CD4-positive, alpha-beta memory T cell (primary cell): Measurements from ENCODE around the gene COBL. TPM values are rescaled to one million over a fixed set of nuclear protein-coding genes. Genes with fewer than 3 reads are reported as not detected.

Source experiments
- CTCF ChIA-PET: fragments of 350-600 bp; sonication (Branson Sonifier 250); formaldehyde crosslinking; loops from one replicate; lab custom pipeline; 2021; ENCODE audit warnings: inconsistent platforms; ENCODE audit not compliant: partially characterized antibody; lab: Charles Lee
- POLR2A ChIA-PET: fragments of 350-600 bp; sonication (Branson Sonifier 250); formaldehyde crosslinking; loops from one replicate; lab custom pipeline; 2021; ENCODE audit not compliant: partially characterized antibody; lab: Charles Lee
- DNase-seq, 5 donors: peaks; one replicate each; pipeline versions ENCODE4 v3.0.0 to v3.0.0-alpha.2; 2020 to 2022; ENCODE audit warnings: mixed read lengths in 1 of 5
- H3K27ac ChIP-seq: one replicate; pipeline ENCODE4 v1.7.0; 2013; ENCODE audit warnings: low read depth, low read length
- H3K27me3 ChIP-seq: 2 replicates; pipeline ENCODE4 v1.7.0; 2013; ENCODE audit warnings: mild to moderate bottlenecking, low read length, moderate library complexity; ENCODE audit not compliant: insufficient read depth
- H3K36me3 ChIP-seq: 2 replicates; pipeline ENCODE4 v1.7.0; 2013; ENCODE audit warnings: mild to moderate bottlenecking, low read length, moderate library complexity; ENCODE audit not compliant: insufficient read depth
- H3K4me1 ChIP-seq: 2 replicates; pipeline ENCODE4 v1.7.0; 2013; ENCODE audit warnings: mild to moderate bottlenecking, low read length, moderate library complexity; ENCODE audit not compliant: insufficient read depth
- H3K4me3 ChIP-seq, 2 donors: one replicate each; pipeline ENCODE4 v1.7.0; 2013; ENCODE audit warnings: low read length in 2 of 2, mild to moderate bottlenecking in 1 of 2
- H3K9me3 ChIP-seq, 2 donors: one replicate each; pipeline ENCODE4 v1.7.0; 2013; ENCODE audit warnings: low read length in 2 of 2, control low read depth in 1 of 2; ENCODE audit not compliant: control insufficient read depth in 1 of 2
- H3K27ac Mint-ChIP-seq, 7 donors: one replicate each; pipeline ENCODE4 v1.8.0; 2020 to 2021; ENCODE audit warnings: mixed read lengths in 7 of 7, mild to moderate bottlenecking in 6 of 7, inconsistent platforms in 3 of 7, moderate library complexity in 3 of 7
- H3K27me3 Mint-ChIP-seq, 2 donors: one replicate each; pipeline ENCODE4 v1.8.0; 2020 to 2021; ENCODE audit warnings: mixed read lengths in 2 of 2
- H3K36me3 Mint-ChIP-seq, 2 donors: one replicate each; pipeline ENCODE4 v1.8.0; 2020 to 2021; ENCODE audit warnings: mixed read lengths in 2 of 2, inconsistent platforms in 1 of 2, mild to moderate bottlenecking in 1 of 2
- H3K4me1 Mint-ChIP-seq, 4 donors: one replicate each; pipeline ENCODE4 v1.8.0; 2020 to 2021; ENCODE audit warnings: mixed read lengths in 4 of 4, mild to moderate bottlenecking in 1 of 4
- H3K4me3 Mint-ChIP-seq, 8 donors: one replicate each; pipeline ENCODE4 v1.8.0; 2020 to 2021; ENCODE audit warnings: mixed read lengths in 8 of 8, mild to moderate bottlenecking in 7 of 8, moderate library complexity in 6 of 8, inconsistent platforms in 3 of 8
- H3K9me3 Mint-ChIP-seq, 8 donors: one replicate each; pipeline ENCODE4 v1.8.0; 2020 to 2021; ENCODE audit warnings: mixed read lengths in 8 of 8, mild to moderate bottlenecking in 5 of 8, inconsistent platforms in 3 of 8, moderate library complexity in 1 of 8
- intact Hi-C: fragments of 100-400 bp; cut with micrococcal nuclease; formaldehyde crosslinking; loops from one replicate; pipeline ENCODE4 v1.15.1; 2023
- polyA plus RNA-seq, 2 donors: library from polyadenylated mRNA; unstranded; fragments of 300-500 nt; fragmentation: Illumina TruSeq; gene quantifications; one replicate each; pipeline ENCODE4 v1.2.3, GENCODE V29; 2021
- total RNA-seq, 2 experiments: library from RNA; stranded (reverse); gene quantifications; one replicate each; pipeline ENCODE4 v1.2.3, GENCODE V29; 2021

COBL gene
- total and polyA plus RNA-seq, 4 experiments from 2014 or later, result not detected

DNA sequence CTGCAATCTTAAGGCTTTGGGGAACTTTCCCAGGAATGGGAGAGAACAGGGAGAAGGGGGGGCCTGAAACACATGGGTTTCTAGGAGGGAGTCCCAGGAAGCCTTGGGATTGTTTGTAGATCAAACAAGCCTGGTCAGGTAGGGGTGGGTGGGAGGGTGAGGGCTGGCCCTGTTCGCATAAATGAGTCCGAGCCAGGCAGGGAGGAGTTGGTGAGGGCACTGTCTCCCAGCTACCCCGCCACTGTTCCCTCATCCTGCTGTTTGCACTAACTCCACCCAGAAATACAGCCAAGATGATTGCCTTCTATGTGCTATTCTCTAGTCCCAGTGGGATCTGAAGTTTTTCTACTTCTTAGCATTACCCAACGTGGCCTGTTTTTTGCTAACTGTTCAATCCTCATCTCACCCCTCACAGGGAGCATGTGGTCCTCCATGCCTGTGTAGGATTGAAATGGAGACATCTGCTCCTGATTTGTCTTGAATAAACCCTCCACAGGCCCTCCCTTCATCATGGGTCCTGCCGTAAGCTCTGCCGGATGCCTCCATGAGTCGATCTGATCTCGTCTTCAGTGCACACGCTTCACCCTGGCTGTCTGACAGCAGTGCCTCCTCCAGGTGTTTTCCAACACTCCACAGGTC is 257.0 kb downstream of the COBL start:
- H3K27me3 Mint-ChIP-seq, result peaks cover 0 to 4% of the 10 kb centered on the region in 2 donors
- POLR2A ChIA-PET, result no interaction called here
- Histone ChIP-seq H3K4me3 (no peak overlapping the region), H3K27ac (no peak overlapping the region), H3K4me1 (no peaks in the 10 kb centered on the region), H3K36me3 (no peaks in the 10 kb centered on the region), H3K27me3 (no peaks in the 10 kb centered on the region), H3K9me3 (no peaks in the 10 kb centered on the region)
- H3K27ac Mint-ChIP-seq, result no peak overlapping the region
- no peaks in the 10 kb centered on the region for H3K36me3 Mint-ChIP-seq
- no peaks in the 10 kb centered on the region for H3K9me3 Mint-ChIP-seq
- CTCF ChIA-PET, result no interaction called here
- no peak overlapping the region for H3K4me3 Mint-ChIP-seq
- intact Hi-C loops, result loop anchor here (1.0 to 10.0 kb wide), 2 partner anchors 82 to 445 kb away; no protein-coding TSS in a partner anchor
- DNase-seq, result no peak
- H3K4me1 Mint-ChIP-seq, result no peaks in the 10 kb centered on the region

DNA sequence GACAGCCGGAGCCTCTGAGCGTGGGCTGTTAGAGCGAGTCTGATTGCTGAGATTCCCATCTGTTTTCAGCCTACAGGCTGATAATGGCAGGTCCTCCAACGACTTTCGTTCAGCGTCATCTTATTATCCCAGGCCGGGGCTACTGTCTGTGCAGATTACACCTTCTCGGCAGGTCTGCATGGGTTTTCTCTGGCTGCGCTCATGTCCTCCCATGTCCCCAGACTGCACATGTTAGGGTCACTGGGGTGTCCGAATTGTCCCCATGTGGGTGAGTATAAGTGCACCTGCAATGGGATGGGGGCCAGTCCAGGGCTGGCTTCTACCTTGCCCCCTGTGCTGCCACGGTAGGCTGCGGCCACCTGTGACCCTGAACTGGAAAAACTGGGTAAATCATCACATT is 257.8 kb downstream of the COBL start:
- H3K4me1 ChIP-seq, result no peaks in the 10 kb centered on the region
- H3K36me3 ChIP-seq, result no peaks in the 10 kb centered on the region
- no peak overlapping the region for H3K4me3 ChIP-seq
- no peaks in the 10 kb centered on the region for H3K36me3 Mint-ChIP-seq
- no peak overlapping the region for H3K27ac Mint-ChIP-seq
- CTCF ChIA-PET, result no interaction called here
- POLR2A ChIA-PET, result no interaction called here
- no peaks in the 10 kb centered on the region for H3K9me3 ChIP-seq
- DNase-seq, result no peak
- no peaks in the 10 kb centered on the region for H3K27me3 ChIP-seq
- H3K4me3 Mint-ChIP-seq, result no peak overlapping the region
- no peaks in the 10 kb centered on the region for H3K4me1 Mint-ChIP-seq
- no peaks in the 10 kb centered on the region for H3K9me3 Mint-ChIP-seq
- intact Hi-C loops, result no loop called here
- no peak overlapping the region for H3K27ac ChIP-seq
- H3K27me3 Mint-ChIP-seq, result peaks cover 0 to 4% of the 10 kb centered on the region in 2 donors

DNA sequence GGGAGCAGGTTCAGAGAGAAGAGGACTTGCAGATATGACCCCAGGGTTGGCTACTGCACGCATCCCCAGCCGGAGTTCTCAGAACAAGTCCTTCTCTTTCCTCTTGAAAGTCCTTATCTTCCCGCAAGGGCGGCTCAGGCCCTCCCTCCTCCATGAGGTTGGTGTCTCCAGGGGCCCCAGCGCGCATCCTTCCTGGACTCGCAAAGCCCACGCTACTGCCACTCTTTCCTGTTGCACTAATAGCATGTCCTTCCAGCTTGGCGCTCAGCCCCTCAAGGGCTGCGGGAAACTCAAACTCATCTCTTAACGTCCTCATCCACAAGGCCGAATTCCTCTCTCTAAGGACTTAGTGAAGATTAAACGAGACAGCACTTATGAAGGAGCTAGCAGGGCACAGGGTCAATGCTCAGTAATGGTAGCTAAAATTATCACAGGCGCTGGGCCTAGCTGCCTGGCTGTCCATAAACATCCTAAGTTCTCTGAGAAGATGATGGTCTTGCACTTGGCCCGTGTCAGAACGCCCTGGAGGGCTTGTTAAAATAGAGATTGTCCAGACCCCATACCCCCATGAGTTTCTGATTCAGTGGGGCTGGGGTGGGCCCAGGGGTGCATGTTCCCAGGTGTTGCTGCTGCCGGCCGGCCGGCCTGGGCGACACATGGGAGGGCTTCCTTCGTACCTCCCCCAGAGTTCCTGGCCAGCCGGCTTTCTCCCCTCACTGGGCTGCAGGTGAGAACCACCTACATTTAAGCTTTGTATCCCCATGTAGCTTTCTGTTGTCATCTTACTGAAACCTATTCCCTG is 261.4 kb downstream of the COBL start:
- H3K27ac ChIP-seq, result no peak overlapping the region
- Mint-ChIP-seq H3K4me1 (no peaks in the 10 kb centered on the region), H3K9me3 (no peaks in the 10 kb centered on the region), H3K4me3 (no peak overlapping the region), H3K27me3 (peaks cover 2 to 4% of the 10 kb centered on the region in 2 donors), H3K27ac (no peak overlapping the region), H3K36me3 (no peaks in the 10 kb centered on the region)
- ChIA-PET CTCF (no interaction called here), POLR2A (no interaction called here)
- H3K9me3 ChIP-seq, result no peaks in the 10 kb centered on the region
- H3K36me3 ChIP-seq, result no peaks in the 10 kb centered on the region
- DNase-seq, result no peak
- H3K4me1 ChIP-seq, result no peaks in the 10 kb centered on the region
- intact Hi-C loops, result no loop called here
- no peak overlapping the region for H3K4me3 ChIP-seq
- no peaks in the 10 kb centered on the region for H3K27me3 ChIP-seq

DNA sequence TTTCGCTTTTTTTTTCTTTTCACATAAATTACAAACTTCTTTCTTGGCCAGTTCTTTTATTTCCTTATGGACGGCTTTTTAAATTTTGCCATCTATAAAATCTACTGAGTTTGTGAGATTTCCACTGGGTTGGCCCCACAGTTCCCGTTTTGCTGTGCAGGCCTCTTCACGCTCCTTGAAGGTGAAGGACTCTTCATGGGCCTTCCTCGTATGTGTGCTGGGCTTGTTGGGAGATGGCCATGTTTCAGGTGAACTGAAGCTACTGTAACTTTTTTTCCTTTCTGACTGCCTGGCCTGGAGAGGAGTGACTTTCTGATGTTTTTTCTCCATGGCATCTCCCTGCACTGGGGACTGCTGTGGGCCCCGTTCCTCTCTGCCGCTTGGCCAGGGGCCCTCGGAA is 262.4 kb downstream of the COBL start:
- no peak overlapping the region for H3K27ac ChIP-seq
- H3K36me3 ChIP-seq, result no peaks in the 10 kb centered on the region
- Mint-ChIP-seq H3K27ac (no peak overlapping the region), H3K4me1 (no peaks in the 10 kb centered on the region), H3K27me3 (peaks cover under 1 to 2% of the 10 kb centered on the region in 2 donors), H3K36me3 (no peaks in the 10 kb centered on the region), H3K9me3 (no peaks in the 10 kb centered on the region), H3K4me3 (no peak overlapping the region)
- CTCF ChIA-PET, result no interaction called here
- POLR2A ChIA-PET, result no interaction called here
- H3K9me3 ChIP-seq, result no peaks in the 10 kb centered on the region
- H3K27me3 ChIP-seq, result no peaks in the 10 kb centered on the region
- no peak overlapping the region for H3K4me3 ChIP-seq
- no peak for DNase-seq
- intact Hi-C loops, result no loop called here
- no peaks in the 10 kb centered on the region for H3K4me1 ChIP-seq

DNA sequence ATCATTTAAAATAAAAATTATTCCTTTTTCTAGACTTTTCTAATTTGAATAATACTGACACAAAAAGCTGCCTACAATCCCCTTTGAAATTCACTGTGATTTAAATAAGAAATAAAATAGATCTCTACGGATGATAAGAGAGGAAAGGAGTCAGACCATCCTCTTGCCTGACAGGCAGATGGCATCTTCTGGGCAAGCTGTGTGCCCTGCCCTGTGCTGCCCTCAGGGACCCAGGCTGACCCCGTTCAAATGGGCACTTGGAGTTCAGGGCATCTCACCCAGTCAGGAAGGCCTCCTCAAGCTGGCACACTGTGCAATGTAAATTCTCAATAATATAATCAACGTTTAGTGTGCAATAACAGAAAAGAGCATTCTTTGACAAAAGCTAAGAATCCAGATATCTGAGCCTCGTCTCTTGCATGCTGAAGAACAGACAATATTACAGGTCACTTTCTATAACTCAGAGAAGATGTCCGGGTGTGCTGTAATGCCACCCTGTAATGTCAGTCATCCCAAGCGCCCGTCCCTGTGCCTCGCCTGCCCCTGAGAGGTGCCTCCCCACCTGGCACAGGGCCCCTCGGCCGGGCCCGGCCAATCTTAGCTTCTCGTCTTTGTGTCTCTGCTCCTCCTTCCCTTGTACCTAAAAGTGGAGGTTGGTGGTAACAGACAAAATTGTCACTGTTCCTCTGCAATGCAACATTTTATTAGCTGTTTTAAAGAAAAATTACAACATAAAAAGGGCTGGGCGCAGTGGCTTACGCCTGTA is 263.3 kb downstream of the COBL start:
- Histone ChIP-seq H3K4me1 (no peaks in the 10 kb centered on the region), H3K36me3 (no peaks in the 10 kb centered on the region), H3K4me3 (no peak overlapping the region), H3K27me3 (no peaks in the 10 kb centered on the region), H3K27ac (no peak overlapping the region), H3K9me3 (no peaks in the 10 kb centered on the region)
- no peaks in the 10 kb centered on the region for H3K9me3 Mint-ChIP-seq
- no peak for DNase-seq
- ChIA-PET POLR2A (no interaction called here), CTCF (no interaction called here)
- peaks cover 0 to 2% of the 10 kb centered on the region in 2 donors for H3K27me3 Mint-ChIP-seq
- H3K36me3 Mint-ChIP-seq, result no peaks in the 10 kb centered on the region
- H3K4me3 Mint-ChIP-seq, result no peak overlapping the region
- no peaks in the 10 kb centered on the region for H3K4me1 Mint-ChIP-seq
- intact Hi-C loops, result no loop called here
- no peak overlapping the region for H3K27ac Mint-ChIP-seq

DNA sequence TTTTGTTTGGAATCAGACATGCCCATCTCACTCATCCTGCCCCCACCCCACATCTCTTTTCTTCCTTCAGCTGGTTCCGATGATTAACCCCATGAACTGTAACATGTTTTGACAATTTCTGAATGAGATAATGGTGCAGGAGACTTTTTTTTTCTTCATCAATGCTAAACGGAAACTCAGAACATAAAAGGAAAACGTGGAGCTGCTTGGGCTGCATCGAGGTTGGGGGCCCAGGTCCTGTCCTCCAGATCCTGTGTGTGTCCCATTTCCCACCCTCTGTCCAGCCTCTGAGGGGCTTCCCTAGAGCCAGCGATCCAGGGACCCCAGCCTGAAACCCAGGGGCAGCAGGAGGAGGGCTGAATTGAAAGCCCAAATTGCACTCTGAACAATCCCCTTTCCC is 270.1 kb downstream of the COBL start:
- Histone ChIP-seq H3K4me3 (no peak overlapping the region), H3K4me1 (no peaks in the 10 kb centered on the region), H3K27ac (no peak overlapping the region), H3K9me3 (no peaks in the 10 kb centered on the region), H3K36me3 (no peaks in the 10 kb centered on the region), H3K27me3 (no peaks in the 10 kb centered on the region)
- intact Hi-C loops, result no loop called here
- ChIA-PET CTCF (no interaction called here), POLR2A (no interaction called here)
- H3K4me1 Mint-ChIP-seq, result no peaks in the 10 kb centered on the region
- no peak overlapping the region for H3K27ac Mint-ChIP-seq
- no peak overlapping the region for H3K4me3 Mint-ChIP-seq
- DNase-seq, result no peak
- peaks cover 1 to 4% of the 10 kb centered on the region in 2 donors for H3K27me3 Mint-ChIP-seq
- no peaks in the 10 kb centered on the region for H3K9me3 Mint-ChIP-seq
- no peaks in the 10 kb centered on the region for H3K36me3 Mint-ChIP-seq

DNA sequence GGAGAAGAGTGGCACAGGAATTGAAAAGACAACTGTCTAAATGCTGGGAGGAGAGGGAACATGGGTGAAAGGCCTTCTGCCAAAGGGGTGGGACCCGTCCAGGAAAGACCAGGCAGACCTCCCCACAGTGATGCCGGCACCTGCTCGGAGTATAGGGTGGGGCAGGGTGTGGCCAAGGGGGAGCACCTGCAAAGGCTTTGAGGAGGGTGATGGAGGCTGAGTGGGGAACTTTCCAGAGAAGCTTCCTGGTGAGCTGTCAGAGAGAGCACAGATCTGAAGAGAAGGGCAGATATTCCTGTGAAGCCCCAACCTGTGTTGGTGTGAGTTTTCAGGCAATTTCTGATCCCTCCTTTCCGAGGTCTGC is 270.5 kb downstream of the COBL start:
- H3K9me3 ChIP-seq, result no peaks in the 10 kb centered on the region
- DNase-seq, result no peak
- ChIA-PET POLR2A (no interaction called here), CTCF (no interaction called here)
- Mint-ChIP-seq H3K9me3 (no peaks in the 10 kb centered on the region), H3K27me3 (peaks cover 1 to 4% of the 10 kb centered on the region in 2 donors), H3K27ac (no peak overlapping the region), H3K4me1 (no peaks in the 10 kb centered on the region), H3K36me3 (no peaks in the 10 kb centered on the region), H3K4me3 (no peak overlapping the region)
- no peak overlapping the region for H3K4me3 ChIP-seq
- no peaks in the 10 kb centered on the region for H3K27me3 ChIP-seq
- H3K4me1 ChIP-seq, result no peaks in the 10 kb centered on the region
- intact Hi-C loops, result no loop called here
- no peak overlapping the region for H3K27ac ChIP-seq
- H3K36me3 ChIP-seq, result no peaks in the 10 kb centered on the region
